Omental fat pad (tissue), 4 donors: ENCODE results near the gene NKAIN2. TPM values are rescaled to one million over a fixed set of nuclear protein-coding genes. Genes with fewer than 3 reads are reported as not detected.
"Not testable (repeated sequence)": the region's sequence is repeated elsewhere in the genome, so short reads cannot be mapped to it uniquely, and the experiment has no call there.

ENCODE experiments used
- ATAC-seq: fragments of 150-250 bp; one replicate; pipeline ENCODE4 v1.9.1; 2016; ENCODE audit warnings: mild to moderate bottlenecking, moderate library complexity; ENCODE audit not compliant: low FRiP score
- DNase-seq: peaks from one replicate; pipeline ENCODE4 v3.0.0-alpha.2; 2019; ENCODE audit warnings: low spot score
- CTCF ChIP-seq, 3 donors: fragments of 450-650 bp; IDR thresholded peaks; one replicate each; pipeline ENCODE4 v1.5.1; 2016 to 2017; ENCODE audit warnings: antibody characterized with exemption in 3 of 3, mild to moderate bottlenecking in 3 of 3, moderate library complexity in 2 of 3
- total RNA-seq, 4 donors: library from RNA; depleted of rRNA; stranded (reverse); fragments of >200 nt; gene quantifications; one replicate each; pipeline ENCODE4 v1.1.0, GENCODE V29; 2016

Gene NKAIN2
- total RNA-seq, 4 donors from 2014 or later = not detected

DNA sequence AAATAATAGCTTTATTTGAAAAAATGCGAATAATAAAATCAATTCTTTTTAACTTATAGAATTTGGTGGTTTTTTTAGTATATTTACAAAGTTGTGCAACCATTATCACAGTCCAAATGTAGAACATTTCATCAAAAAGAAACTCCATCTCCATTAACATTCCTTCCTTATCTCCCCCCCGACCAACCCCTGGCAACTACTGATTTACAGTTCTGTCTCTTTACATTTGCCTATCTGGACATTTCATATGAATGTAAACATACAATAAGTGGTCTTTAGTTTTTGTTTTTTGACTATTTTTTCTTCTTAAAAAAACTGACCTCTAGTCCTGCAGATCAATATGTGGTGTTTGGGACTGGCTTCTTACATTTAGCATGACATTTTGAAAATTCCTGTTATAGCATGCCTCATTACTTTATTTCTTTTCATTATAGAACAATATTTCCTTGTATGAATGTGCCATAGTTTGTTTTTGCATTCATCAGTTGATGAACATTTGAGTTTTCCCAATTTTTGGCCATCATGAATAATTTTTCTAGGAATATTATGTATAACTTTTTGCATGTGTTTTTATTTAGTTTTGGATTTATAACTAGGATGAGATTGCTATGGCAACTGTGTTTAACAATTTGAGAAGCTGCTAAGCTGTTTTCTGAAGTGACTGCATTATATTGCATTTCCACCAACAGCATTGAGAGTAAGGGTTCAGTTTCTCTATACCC is 344.7 kb downstream of the NKAIN2 start:
- ATAC-seq (no peak), DNase-seq (no peak)

DNA sequence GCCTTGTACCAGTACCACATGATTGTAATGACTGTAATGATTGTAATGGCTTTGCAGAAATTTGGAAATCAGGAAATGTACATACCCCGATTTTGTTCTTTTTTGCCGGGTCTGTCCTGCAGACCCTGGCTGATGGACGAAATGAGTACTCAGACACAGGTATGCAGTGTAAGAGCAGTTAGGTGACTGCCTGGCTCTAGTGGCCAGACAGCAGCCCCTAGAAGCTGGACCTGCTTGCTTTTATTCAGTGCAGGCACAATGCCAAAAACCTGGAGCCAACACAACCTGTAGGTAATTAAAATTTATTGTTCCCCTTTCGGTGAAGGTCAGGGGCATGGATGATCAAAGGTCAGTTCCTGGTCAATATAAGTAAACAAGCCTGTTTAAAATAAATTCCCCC is 346.0 kb downstream of the NKAIN2 start:
- DNase-seq (no peak), ATAC-seq (no peak)
- TF ChIP-seq CTCF (IDR thresholded peaks at IDR 0.05) = no peak

More for the DNA sequence above, 344.7 kb downstream of the NKAIN2 start:
- TF ChIP-seq CTCF (IDR thresholded peaks at IDR 0.05) = no peak

DNA sequence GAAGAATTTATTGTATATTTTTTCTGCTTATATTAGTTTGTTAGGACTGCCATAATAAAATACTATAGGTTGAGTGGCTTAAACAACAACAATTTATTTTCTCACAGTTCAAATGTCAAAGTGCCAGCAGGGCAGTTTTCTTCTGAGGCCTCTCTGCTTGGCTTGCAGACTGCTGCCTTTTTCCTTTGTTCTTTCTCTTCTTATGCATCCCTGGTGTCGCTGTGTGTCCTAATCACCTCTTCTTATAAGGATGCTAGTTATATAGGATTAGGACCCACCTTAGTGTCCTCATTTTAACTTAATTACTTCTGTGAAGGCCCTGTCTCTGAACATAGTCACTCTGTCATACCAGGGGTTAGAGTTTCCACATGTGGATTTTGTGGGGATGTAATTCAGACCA is 354.4 kb downstream of the NKAIN2 start:
- ATAC-seq (no peak), DNase-seq (no peak)
- no peak for TF ChIP-seq CTCF (IDR thresholded peaks at IDR 0.05)

DNA sequence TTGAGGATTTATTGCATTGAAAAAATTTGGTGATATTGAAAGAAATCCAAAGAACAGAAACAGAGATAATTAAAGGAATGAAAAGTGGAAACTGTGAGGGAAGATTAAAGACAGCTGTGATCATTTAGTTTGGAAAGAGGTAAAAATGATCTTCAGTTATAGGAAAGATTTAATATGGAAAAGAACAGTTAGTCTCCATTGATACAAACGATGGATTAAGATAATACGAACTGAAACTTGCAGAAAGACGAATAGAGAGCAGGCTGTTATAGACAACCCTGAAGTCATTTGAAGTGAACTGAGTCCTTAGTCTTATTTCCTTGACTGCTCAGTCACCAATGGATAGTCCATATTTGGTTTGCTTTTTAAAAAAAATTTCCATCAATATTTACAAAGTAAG is 360.0 kb downstream of the NKAIN2 start:
- ATAC-seq = no peak
- DNase-seq = no peak
- TF ChIP-seq CTCF (IDR thresholded peaks at IDR 0.05) = no peak

DNA sequence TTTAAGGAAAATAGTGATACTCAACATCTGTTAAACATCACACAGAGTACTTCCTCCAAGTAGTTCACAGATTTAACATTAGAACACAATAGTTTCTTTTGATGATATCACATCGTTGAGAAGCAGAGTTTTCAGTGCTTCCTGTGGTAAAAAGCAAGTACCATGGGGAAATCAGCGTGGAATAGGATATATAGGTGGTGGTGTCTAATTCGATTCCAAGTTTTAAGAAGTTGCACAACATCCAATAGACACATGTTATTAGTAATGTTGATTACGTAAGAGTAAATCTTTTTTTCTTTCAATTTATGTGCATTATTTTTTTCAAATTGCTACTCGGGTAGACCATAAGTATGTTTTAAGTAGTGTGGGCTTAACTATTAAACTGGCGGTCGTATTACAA is 360.7 kb downstream of the NKAIN2 start:
- ATAC-seq (no peak), DNase-seq (no peak)
- TF ChIP-seq CTCF (IDR thresholded peaks at IDR 0.05) = no peak

DNA sequence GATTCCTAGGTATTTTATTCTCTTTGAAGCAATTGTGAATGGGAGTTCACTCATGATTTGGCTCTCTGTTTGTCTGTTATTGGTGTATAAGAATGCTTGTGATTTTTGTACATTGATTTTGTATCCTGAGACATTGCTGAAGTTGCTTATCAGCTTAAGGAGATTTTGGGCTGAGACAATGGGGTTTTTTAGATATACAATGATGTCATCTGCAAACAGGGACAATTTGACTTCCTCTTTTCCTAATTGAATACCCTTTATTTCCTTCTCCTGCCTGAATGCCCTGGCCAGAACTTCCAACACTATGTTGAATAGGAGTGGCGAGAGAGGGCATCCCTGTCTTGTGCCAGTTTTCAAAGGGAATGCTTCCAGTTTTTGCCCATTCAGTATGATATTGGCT is 363.6 kb downstream of the NKAIN2 start:
- DNase-seq, ATAC-seq: not testable (repeated sequence)

DNA sequence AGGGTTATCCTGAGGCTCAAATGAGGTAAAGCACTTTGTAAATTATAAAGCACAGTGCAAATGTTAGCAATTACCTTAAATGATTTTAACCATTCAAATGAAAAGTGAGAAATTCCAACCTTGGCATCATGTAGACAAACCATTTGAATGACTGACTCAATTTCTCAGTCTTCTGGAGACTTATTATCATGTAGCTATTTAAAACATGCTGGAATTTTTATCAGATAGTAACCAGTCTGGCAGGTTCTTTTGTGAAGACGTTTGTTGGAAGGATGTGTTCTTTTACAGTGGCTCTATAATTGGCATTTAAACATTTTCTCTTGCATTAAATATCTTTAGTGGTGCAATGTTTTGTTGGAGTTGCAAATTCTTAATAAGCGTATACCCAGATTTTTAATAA is 386.6 kb downstream of the NKAIN2 start:
- ATAC-seq (no peak), DNase-seq (no peak)
- TF ChIP-seq CTCF (IDR thresholded peaks at IDR 0.05) = no peak
